H1 (cell line): ENCODE data around the gene KTN1. TPM values are rescaled to one million over a fixed set of nuclear protein-coding genes. Genes with fewer than 3 reads are reported as not detected.

ENCODE experiments used
- CHD7 ChIP-seq: fragments of 300-600 bp; sonication (generic); IDR thresholded peaks from 2 replicates; pipeline ENCODE4 v1.7.1; 2012; ENCODE audit warnings: low read length, moderate library complexity, mild to moderate bottlenecking, inconsistent platforms; ENCODE audit not compliant: insufficient replicate concordance
- JUN ChIP-seq: IDR thresholded peaks from 2 replicates; pipeline ENCODE4 v1.6.1; 2011; ENCODE audit warnings: low read depth, mild to moderate bottlenecking, improper control_type of control experiment, low read length
- polyA plus RNA-seq, 7 experiments: library from polyadenylated mRNA; depleted of rRNA in 3 of 7; stranded (reverse) in 5 of 7; unstranded in 2 of 7; fragments of >200 nt in 5 of 7; fragments of 200-250 nt in 2 of 7; gene quantifications; 1 replicate in 5 of 7; 2 replicates in 1 of 7; 4 replicates in 1 of 7; pipeline versions ENCODE4 v1.2.1 to v1.2.3, GENCODE V29; 2011 to 2013; ENCODE audit warnings: missing spikeins in 2 of 7, mixed read lengths in 2 of 7
- total RNA-seq: library from RNA; stranded (reverse); fragmentation: NEBNext Ultra II Directional; extraction: Animal tissue kit (Norgen Biotek cat#: 25700); gene quantifications from 2 replicates; pipeline ENCODE4 v1.2.1, GENCODE V29; 2021

KTN1 gene
- total and polyA plus RNA-seq, 2 of the 8 experiments (the other 6 are each of a cell fraction or from before 2014, with no cell fraction given): 15.4 to 151 TPM

GRCh38 chr14:55641954-55642353 is 61.9 kb downstream of the KTN1 start (continued):
- TF ChIP-seq CHD7: no peak
- TF ChIP-seq JUN: no peak
